HG02981 (cell line): ENCODE measurements around the gene ACADVL.

Source experiments
- ATAC-seq: cut with Tn5 transposase; IDR thresholded peaks from one replicate; pipeline ENCODE4 v1.9.1; 2021; ENCODE audit warnings: mild to moderate bottlenecking, moderate library complexity; ENCODE audit not compliant: unreplicated experiment

The ACADVL gene

GRCh38 chr17:7216242-7217112 is 3.3 kb upstream of the ACADVL start:
- no peak for ATAC-seq

GRCh38 chr17:7217113-7217987 is 2.4 kb upstream of the ACADVL start:
- ATAC-seq = no peak

- ATAC-seq = no peak
Measured at GRCh38 chr17:7218166-7218565, 1.6 kb upstream of the ACADVL start.

- ATAC-seq = no peak
Measured at GRCh38 chr17:7218758-7219157, 980 bp upstream of the ACADVL start.

GRCh38 chr17:7219229-7219811 is 418 bp upstream of the ACADVL start:
- no peak for ATAC-seq

- ATAC-seq = no peak
Measured at GRCh38 chr17:7220593-7221277, 997 bp downstream of the ACADVL start.

- ATAC-seq = no peak
Measured at GRCh38 chr17:7221278-7222092, 1.7 kb downstream of the ACADVL start.

- ATAC-seq = no peak
Measured at GRCh38 chr17:7222093-7222971, 2.6 kb downstream of the ACADVL start.

GRCh38 chr17:7222972-7223292 is 3.2 kb downstream of the ACADVL start:
- ATAC-seq = no peak

- ATAC-seq = no peak
Measured at GRCh38 chr17:7223375-7223774, 3.6 kb downstream of the ACADVL start.

GRCh38 chr17:7224110-7224509 is 4.4 kb downstream of the ACADVL start:
- ATAC-seq = no peak

- no peak for ATAC-seq
Measured at GRCh38 chr17:7224661-7225111, 4.9 kb downstream of the ACADVL start.

- no peak for ATAC-seq
Measured at GRCh38 chr17:7225711-7226331, 6.1 kb downstream of the ACADVL start.

GRCh38 chr17:7226721-7227710 is 7.3 kb downstream of the ACADVL start:
- ATAC-seq = no peak

- ATAC-seq = no peak
Measured at GRCh38 chr17:7228920-7229319, 9.2 kb downstream of the ACADVL start.

GRCh38 chr17:7229504-7229903 is 9.8 kb downstream of the ACADVL start:
- no peak for ATAC-seq

- no peak for ATAC-seq
Measured at GRCh38 chr17:7232114-7232513, 12.4 kb downstream of the ACADVL start.

GRCh38 chr17:7233701-7234082 is 14.0 kb downstream of the ACADVL start:
- ATAC-seq = no peak
